Measurements from ENCODE around the gene PSENEN.

DNA sequence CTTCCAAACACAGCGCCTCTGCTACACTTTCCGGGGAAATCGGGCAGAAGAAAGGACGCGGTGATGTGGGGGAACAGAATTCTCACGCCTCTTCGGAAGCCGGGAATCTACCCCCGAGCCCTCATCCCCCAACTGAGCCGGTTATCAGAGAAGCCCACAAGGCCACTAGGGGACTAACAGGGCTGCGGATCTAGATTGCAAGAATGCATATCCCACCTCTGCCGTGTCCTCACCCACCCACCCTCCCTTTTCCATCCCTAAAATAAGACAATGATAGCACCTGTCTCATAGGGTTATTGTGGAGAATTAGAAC, 4.3 kb upstream of the PSENEN start:
- TF ChIP-seq, protein P1, sequence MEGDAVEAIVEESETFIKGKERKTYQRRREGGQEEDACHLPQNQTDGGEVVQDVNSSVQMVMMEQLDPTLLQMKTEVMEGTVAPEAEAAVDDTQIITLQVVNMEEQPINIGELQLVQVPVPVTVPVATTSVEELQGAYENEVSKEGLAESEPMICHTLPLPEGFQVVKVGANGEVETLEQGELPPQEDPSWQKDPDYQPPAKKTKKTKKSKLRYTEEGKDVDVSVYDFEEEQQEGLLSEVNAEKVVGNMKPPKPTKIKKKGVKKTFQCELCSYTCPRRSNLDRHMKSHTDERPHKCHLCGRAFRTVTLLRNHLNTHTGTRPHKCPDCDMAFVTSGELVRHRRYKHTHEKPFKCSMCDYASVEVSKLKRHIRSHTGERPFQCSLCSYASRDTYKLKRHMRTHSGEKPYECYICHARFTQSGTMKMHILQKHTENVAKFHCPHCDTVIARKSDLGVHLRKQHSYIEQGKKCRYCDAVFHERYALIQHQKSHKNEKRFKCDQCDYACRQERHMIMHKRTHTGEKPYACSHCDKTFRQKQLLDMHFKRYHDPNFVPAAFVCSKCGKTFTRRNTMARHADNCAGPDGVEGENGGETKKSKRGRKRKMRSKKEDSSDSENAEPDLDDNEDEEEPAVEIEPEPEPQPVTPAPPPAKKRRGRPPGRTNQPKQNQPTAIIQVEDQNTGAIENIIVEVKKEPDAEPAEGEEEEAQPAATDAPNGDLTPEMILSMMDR (conservative IDR thresholded peaks at IDR 0.05; ENCODE audit: low read depth, low read length): no peak
- TF ChIP-seq EZH2phosphoT487 (IDR thresholded peaks at IDR 0.05; ENCODE audit: borderline replicate concordance, low read length): no peak
